ENCODE measurements around the gene ENOX2. TPM values are rescaled to one million over a fixed set of nuclear protein-coding genes. Genes with fewer than 3 reads are reported as not detected.
A peak's percentile ranks its signal among the peaks of the same experiment; 100 is the strongest.
"Not testable (repeated sequence)": the region's sequence is repeated elsewhere in the genome, so short reads cannot be mapped to it uniquely, and the experiment has no call there.

Gene ENOX2
- total RNA-seq, 1 experiment from 2014 or later = 15.0 TPM

- H3K4me1 ChIP-seq = no peaks in the 10 kb centered on the region
- H3K36me3 ChIP-seq = no peaks in the 10 kb centered on the region
- no peaks in the 10 kb centered on the region for H3K9me3 ChIP-seq (replicated peaks)
- H3K27ac ChIP-seq = no peak overlapping the region
- H3K4me3 ChIP-seq = no peak overlapping the region
- no peak for DNase-seq
- H3K27me3 ChIP-seq = no peaks in the 10 kb centered on the region
Observed at GRCh38 chrX:130825525-130825924, 77.5 kb downstream of the ENOX2 start.

DNA sequence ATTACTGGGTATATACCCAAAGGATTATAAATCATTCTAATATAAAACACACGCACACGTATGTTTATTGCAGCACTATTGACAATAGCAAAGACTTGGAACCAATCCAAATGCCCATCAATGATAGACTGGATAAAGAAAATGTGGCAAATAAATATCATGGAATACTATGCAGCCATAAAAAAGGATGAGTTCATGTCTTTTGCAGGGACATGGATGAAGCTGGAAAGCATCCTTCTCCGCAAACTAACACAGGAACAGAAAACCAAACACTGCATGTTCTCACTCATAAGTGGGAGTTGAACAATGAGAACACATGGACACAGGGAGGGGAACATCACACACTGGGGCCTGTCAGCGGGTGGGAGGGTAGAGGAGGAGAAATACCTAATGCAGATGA is 83.6 kb downstream of the ENOX2 start:
- not testable (repeated sequence) for H3K4me1 ChIP-seq; H3K27me3 ChIP-seq; H3K9me3 ChIP-seq (replicated peaks); DNase-seq; H3K4me3 ChIP-seq; H3K36me3 ChIP-seq; H3K27ac ChIP-seq

DNA sequence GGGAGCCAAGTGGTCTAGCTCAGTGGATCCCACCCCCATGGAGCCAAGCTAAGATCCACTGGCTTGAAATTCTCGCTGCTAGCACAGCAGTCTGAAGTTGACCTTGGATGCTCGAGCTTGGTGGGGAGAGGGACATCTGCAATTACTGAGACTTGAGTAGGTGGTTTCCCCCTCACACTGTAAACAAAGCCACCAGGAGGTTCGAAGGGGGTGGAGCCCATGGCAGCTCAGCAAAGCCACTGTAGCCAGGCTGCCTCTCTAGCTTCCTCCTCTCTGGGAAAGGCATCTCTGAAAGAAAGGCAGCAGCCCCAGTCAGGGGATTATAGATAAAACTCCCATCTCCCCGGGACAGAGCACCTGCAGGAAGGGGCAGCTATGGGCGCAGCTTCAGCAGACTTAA is 89.1 kb downstream of the ENOX2 start:
- H3K4me1 ChIP-seq; DNase-seq; H3K36me3 ChIP-seq; H3K9me3 ChIP-seq (replicated peaks); H3K4me3 ChIP-seq; H3K27ac ChIP-seq; H3K27me3 ChIP-seq: not testable (repeated sequence)

- no peaks in the 10 kb centered on the region for H3K36me3 ChIP-seq
- DNase-seq = no peak
- H3K4me1 ChIP-seq = no peaks in the 10 kb centered on the region
- no peak overlapping the region for H3K27ac ChIP-seq
- H3K4me3 ChIP-seq = no peak overlapping the region
- no peaks in the 10 kb centered on the region for H3K9me3 ChIP-seq (replicated peaks)
- no peaks in the 10 kb centered on the region for H3K27me3 ChIP-seq
Observed at GRCh38 chrX:130810561-130810960, 92.4 kb downstream of the ENOX2 start.

- no peak overlapping the region for H3K4me3 ChIP-seq
Observed at GRCh38 chrX:130805903-130806302, 97.1 kb downstream of the ENOX2 start.

DNA sequence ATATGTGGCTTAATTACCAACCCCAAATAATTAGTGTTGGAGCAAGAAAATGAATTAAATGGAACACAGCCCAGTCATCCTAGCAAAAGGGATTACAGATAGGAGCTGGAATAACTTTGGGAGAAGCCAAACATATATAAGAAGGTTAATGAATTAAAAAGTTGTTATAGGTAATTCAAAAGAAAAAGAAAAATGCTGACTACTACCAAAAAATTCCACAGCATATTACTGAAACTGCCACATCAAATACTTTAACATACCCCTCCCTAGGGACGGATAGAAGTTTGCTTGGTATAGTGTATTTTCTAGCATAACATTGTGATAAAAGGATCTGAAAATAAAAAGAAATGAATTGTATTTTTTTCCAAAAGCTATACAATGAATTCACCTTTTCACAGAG is 99.5 kb downstream of the ENOX2 start:
- Histone ChIP-seq H3K27ac (no peak overlapping the region), H3K36me3 (no peaks in the 10 kb centered on the region), H3K9me3 (replicated peaks) (no peaks in the 10 kb centered on the region), H3K27me3 (no peaks in the 10 kb centered on the region), H3K4me3 (no peak overlapping the region), H3K4me1 (no peaks in the 10 kb centered on the region)
- DNase-seq = no peak

More at GRCh38 chrX:130805903-130806302, 97.1 kb downstream of the ENOX2 start:
- Histone ChIP-seq H3K36me3 (no peaks in the 10 kb centered on the region), H3K9me3 (replicated peaks) (no peaks in the 10 kb centered on the region), H3K27me3 (no peaks in the 10 kb centered on the region), H3K27ac (no peak overlapping the region), H3K4me1 (no peaks in the 10 kb centered on the region)
- DNase-seq = no peak

GRCh38 chrX:130801901-130802300 is 101.1 kb downstream of the ENOX2 start:
- no peak overlapping the region for H3K27ac ChIP-seq
- H3K27me3 ChIP-seq = no peaks in the 10 kb centered on the region
- no peaks in the 10 kb centered on the region for H3K4me1 ChIP-seq
- no peaks in the 10 kb centered on the region for H3K36me3 ChIP-seq
- DNase-seq = no peak
- H3K9me3 ChIP-seq (replicated peaks) = no peaks in the 10 kb centered on the region
- no peak overlapping the region for H3K4me3 ChIP-seq

GRCh38 chrX:130799393-130799792 is 103.6 kb downstream of the ENOX2 start:
- no peaks in the 10 kb centered on the region for H3K9me3 ChIP-seq (replicated peaks)
- no peak overlapping the region for H3K27ac ChIP-seq
- no peaks in the 10 kb centered on the region for H3K4me1 ChIP-seq
- DNase-seq = no peak
- H3K27me3 ChIP-seq = no peaks in the 10 kb centered on the region
- no peaks in the 10 kb centered on the region for H3K36me3 ChIP-seq
- H3K4me3 ChIP-seq = no peak overlapping the region

GRCh38 chrX:130793975-130794374 is 109.0 kb downstream of the ENOX2 start:
- Histone ChIP-seq H3K27me3 (no peaks in the 10 kb centered on the region), H3K27ac (no peak overlapping the region), H3K9me3 (replicated peaks) (no peaks in the 10 kb centered on the region), H3K4me3 (no peak overlapping the region), H3K4me1 (peaks cover 9% of the 10 kb centered on the region), H3K36me3 (no peaks in the 10 kb centered on the region)
- DNase-seq = no peak

GRCh38 chrX:130791870-130792269 is 111.1 kb downstream of the ENOX2 start:
- not testable (repeated sequence) for H3K27ac ChIP-seq; H3K27me3 ChIP-seq; H3K9me3 ChIP-seq (replicated peaks); DNase-seq; H3K4me3 ChIP-seq; H3K36me3 ChIP-seq
- H3K4me1 ChIP-seq = peaks cover 14% of the 10 kb centered on the region

GRCh38 chrX:130789793-130790192 is 113.2 kb downstream of the ENOX2 start:
- peaks cover 14% of the 10 kb centered on the region for H3K4me1 ChIP-seq
- no peaks in the 10 kb centered on the region for H3K27me3 ChIP-seq
- no peak overlapping the region for H3K27ac ChIP-seq
- no peaks in the 10 kb centered on the region for H3K9me3 ChIP-seq (replicated peaks)
- no peak overlapping the region for H3K4me3 ChIP-seq
- H3K36me3 ChIP-seq = no peaks in the 10 kb centered on the region
- peak in 1 of 2 experiments; percentile 20 for DNase-seq

- H3K4me3 ChIP-seq = peak overlapping the region; percentile 18; the same call in 1 of the 2 replicates
- DNase-seq = peak; percentile 13 to 70
- peak overlapping the region; percentile 55 for H3K27ac ChIP-seq
- H3K4me1 ChIP-seq = peaks cover 14% of the 10 kb centered on the region
- H3K27me3 ChIP-seq = no peaks in the 10 kb centered on the region
- no peaks in the 10 kb centered on the region for H3K9me3 ChIP-seq (replicated peaks)
- no peaks in the 10 kb centered on the region for H3K36me3 ChIP-seq
Observed at GRCh38 chrX:130788786-130789581, 114.0 kb downstream of the ENOX2 start.

- no peak for DNase-seq
Observed at GRCh38 chrX:130786030-130786429, 117.0 kb downstream of the ENOX2 start.

GRCh38 chrX:130778773-130779172 is 124.2 kb downstream of the ENOX2 start:
- no peak overlapping the region for H3K27ac ChIP-seq
- H3K4me1 ChIP-seq = no peaks in the 10 kb centered on the region
- H3K9me3 ChIP-seq (replicated peaks) = no peaks in the 10 kb centered on the region
- H3K27me3 ChIP-seq = no peaks in the 10 kb centered on the region
- no peak for DNase-seq
- H3K36me3 ChIP-seq = no peaks in the 10 kb centered on the region
- no peak overlapping the region for H3K4me3 ChIP-seq

More at GRCh38 chrX:130786030-130786429, 117.0 kb downstream of the ENOX2 start:
- Histone ChIP-seq H3K4me3 (no peak overlapping the region), H3K4me1 (peaks cover 14% of the 10 kb centered on the region), H3K27me3 (no peaks in the 10 kb centered on the region), H3K27ac (no peak overlapping the region), H3K36me3 (no peaks in the 10 kb centered on the region), H3K9me3 (replicated peaks) (no peaks in the 10 kb centered on the region)

GRCh38 chrX:130775849-130776248 is 127.2 kb downstream of the ENOX2 start:
- H3K4me1 ChIP-seq = 0 out of 2 replicates have a peak, but pooled peaks cover 4% of the 10 kb centered on the region

DNA sequence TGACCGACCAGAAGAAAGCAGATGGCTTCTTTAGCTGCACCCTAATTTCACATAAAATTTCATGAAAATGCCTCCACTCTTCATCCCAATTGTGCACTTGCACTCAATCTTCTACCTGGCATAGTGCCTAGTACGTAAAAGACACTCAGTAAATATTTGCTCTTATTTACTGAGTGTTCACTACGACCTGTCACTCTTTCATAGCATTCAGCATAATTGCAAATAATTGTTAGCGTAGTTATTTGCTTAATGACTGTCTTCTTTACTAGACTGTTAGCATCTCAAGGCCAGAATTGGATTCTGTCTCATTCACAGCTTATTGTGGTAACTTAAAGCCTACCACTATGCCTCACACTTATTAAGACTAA is 130.2 kb downstream of the ENOX2 start:
- Histone ChIP-seq H3K27me3 (no peaks in the 10 kb centered on the region), H3K36me3 (no peaks in the 10 kb centered on the region), H3K27ac (no peak overlapping the region), H3K4me3 (no peak overlapping the region), H3K4me1 (peaks cover 4% of the 10 kb centered on the region; the same call in 1 of the 2 replicates), H3K9me3 (replicated peaks) (no peaks in the 10 kb centered on the region)
- DNase-seq = no peak

More at GRCh38 chrX:130775849-130776248, 127.2 kb downstream of the ENOX2 start:
- H3K27ac ChIP-seq = no peak overlapping the region
- no peaks in the 10 kb centered on the region for H3K9me3 ChIP-seq (replicated peaks)
- no peaks in the 10 kb centered on the region for H3K27me3 ChIP-seq
- no peak overlapping the region for H3K4me3 ChIP-seq
- H3K36me3 ChIP-seq = no peaks in the 10 kb centered on the region
- no peak for DNase-seq
